Activated CD4-positive, alpha-beta T cell treated with anti-CD3 and anti-CD28 coated beads, Interleukin-2, amount 50 U/mL, for 24 hours (primary cell): Measurements from ENCODE around the gene GLI3.

Experiments used
- DNase-seq, 2 donors: peaks; one replicate each; pipeline ENCODE4 v3.0.0-alpha.2; 2020; ENCODE audit warnings: low read depth in 1 of 2, low spot score in 1 of 2

GLI3 gene

DNA sequence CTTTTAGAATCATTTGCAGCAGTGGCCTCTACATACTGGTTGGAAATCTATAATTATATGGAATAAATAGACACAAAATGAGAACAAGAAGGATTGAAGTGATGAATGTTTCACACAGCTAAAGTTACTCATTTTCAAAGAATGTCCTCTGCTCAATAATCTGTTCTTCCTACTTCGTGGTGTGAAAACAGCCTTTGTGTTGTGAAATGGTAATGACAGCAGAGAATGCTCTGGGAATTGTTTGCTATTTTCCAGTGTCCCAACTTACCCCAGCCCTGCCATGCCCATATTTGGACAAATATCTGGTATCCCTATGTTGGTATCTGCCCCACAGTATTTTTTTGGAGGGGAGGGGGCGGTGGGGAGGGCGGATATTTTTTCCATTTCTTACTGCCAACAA is 130.4 kb downstream of the GLI3 start:
- DNase-seq: no peak

DNA sequence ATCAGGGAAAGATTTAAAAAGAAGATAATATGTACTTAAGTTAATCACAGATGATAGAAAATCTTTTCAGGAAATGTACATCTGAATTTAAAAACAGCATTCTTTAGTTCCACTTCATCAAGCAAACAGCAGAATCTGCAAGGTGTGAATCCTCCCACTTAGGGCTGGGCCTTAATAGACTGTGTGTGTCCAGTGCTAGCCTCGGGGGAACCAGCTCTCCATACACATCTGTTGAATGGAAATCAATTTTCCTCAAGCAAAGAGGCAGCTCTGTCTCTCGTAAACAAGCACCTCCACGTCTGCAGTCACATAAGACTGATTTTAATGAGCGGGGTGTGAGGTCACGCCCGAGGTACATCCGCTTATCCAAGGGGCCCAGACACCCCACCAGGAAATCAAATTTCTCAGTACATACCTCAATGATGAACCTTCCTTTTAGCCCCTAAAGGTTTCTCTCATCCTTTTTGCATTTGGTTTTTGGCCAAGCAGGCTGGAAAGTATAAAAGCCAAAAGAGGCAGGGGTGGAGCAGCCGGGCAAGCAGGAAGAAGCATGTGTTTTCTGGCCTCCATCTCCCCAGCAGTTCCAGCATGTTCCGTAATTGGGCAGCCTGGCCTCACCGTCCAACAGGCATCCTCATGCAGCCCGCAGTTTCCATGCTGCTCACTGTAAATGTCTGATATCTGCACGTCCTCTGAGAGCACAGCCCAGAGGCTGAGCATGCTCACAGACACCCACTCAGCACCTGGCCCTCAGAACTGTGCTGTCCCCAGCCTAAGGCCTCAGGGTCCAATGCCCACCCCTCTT is 131.3 kb downstream of the GLI3 start:
- DNase-seq: no peak

GRCh38 chr7:42104694-42105093 is 132.3 kb downstream of the GLI3 start:
- DNase-seq: no peak

DNA sequence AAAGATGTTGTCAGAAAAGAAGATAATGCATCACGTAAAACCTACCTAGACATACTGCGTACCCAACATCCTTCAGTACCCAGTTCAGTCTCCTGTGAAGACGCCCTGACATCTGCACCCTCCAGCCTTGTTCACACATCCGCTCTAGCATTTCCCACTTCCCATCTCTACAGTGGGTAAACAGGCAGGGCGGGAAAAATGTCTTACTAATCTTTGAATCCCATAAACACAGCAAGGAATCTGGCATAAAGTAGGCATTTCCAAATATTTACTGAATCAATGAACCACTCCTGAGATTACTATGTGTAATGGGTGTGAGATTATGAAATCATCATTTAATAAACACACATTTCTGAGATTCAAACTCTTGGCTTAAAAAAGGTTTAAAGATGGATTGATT is 132.8 kb downstream of the GLI3 start:
- no peak for DNase-seq

- no peak for DNase-seq
Measured at GRCh38 chr7:42103456-42103855, 133.6 kb downstream of the GLI3 start.

- no peak for DNase-seq
Measured at GRCh38 chr7:42103020-42103419, 134.0 kb downstream of the GLI3 start.

GRCh38 chr7:42102301-42102700 is 134.7 kb downstream of the GLI3 start:
- no peak for DNase-seq

DNA sequence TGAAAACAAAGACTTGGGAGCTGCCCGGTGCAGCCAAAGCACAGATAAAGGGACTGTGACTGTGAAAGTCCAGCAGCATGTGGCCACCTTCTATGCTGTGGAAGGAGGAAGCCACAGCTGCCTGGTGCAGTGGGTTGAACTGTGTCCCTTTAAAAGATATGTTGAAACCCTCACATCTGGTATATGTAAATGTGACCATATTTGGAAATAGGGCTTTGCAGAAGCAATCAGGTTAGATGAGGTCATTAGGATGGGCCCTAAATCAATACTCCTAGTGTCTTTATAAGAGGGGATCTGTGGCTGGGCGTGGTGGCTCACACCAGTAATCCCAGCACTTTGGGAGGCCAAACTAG is 136.9 kb downstream of the GLI3 start:
- no peak for DNase-seq

DNA sequence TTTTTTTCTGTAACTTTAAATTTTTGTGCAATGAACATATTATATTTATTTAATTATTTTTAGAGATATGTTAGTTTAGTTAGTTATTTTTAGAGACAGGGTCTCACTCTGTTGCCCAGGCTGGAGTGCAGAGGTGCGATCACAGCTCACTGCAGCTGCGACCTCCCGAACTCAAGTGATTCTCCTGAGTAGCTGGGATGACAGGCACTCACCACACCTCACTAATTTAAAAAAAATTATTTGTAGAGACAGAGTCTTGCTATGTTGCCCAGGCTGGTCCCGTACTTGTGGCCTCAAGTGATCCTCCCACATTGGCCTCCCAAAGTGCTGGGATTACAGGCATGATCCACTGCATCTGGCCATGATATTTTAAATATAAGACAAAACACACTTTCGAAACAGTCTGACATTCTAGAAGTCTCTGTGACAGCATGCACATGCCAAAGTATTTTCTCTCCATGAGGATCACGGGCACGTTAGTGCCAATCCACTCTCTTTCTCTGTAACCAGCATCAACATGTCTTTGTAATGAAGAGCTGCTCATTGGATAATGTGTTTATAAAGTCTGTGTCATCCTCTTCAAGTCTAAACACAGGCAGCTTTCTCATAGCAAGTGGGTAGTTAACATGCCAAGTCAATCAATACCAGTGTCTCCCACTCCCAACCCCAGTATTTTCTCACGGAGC is 137.4 kb downstream of the GLI3 start:
- DNase-seq: no peak

GRCh38 chr7:42099066-42099465 is 137.9 kb downstream of the GLI3 start:
- no peak for DNase-seq

GRCh38 chr7:42097752-42098151 is 139.3 kb downstream of the GLI3 start:
- DNase-seq: no peak

GRCh38 chr7:42096681-42097561 is 140.1 kb downstream of the GLI3 start:
- no peak for DNase-seq

- DNase-seq: no peak
Measured at GRCh38 chr7:42096268-42096667, 140.7 kb downstream of the GLI3 start.

GRCh38 chr7:42095791-42096190 is 141.2 kb downstream of the GLI3 start:
- DNase-seq: no peak

GRCh38 chr7:42093349-42093905 is 143.6 kb downstream of the GLI3 start:
- DNase-seq: no peak

GRCh38 chr7:42091461-42092291 is 145.3 kb downstream of the GLI3 start:
- DNase-seq: no peak

- DNase-seq: no peak
Measured at GRCh38 chr7:42090806-42091205, 146.2 kb downstream of the GLI3 start.

DNA sequence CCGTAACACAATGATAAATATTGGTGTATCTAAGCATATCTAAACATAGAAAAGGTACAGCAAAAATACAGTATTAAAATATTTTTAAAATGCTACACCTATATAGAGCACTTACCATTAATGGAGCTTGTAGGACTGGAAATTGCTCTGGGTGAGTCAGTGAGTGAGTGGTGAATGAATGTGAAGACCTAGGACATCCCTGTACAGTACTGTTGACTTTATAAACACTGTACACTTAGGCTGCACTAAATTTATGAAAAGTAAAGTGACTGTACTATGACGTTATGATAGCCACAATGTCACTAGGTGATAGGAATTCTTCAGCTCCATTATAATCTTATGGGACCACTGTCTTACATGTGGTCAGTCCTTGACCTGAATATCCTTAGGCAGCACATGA is 147.0 kb downstream of the GLI3 start:
- DNase-seq: no peak

DNA sequence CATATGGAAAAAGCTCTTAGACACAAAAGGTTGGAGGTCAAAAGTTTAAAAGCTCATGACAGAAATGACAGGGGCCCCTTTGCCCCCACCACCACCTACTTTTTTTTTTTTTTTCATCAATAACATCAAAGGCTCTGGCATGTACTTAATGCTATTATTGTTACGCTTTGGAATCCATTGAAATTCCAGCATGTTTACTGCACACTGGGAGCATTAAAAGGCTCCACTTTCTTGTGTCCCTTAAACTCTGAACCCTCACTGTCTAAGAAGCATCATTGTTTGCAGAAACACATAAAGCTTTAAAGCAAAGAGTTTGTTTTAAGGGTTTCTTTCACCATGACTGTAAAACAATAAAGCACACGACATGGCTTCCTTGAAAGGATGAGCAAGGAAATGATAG is 149.4 kb downstream of the GLI3 start:
- no peak for DNase-seq

DNA sequence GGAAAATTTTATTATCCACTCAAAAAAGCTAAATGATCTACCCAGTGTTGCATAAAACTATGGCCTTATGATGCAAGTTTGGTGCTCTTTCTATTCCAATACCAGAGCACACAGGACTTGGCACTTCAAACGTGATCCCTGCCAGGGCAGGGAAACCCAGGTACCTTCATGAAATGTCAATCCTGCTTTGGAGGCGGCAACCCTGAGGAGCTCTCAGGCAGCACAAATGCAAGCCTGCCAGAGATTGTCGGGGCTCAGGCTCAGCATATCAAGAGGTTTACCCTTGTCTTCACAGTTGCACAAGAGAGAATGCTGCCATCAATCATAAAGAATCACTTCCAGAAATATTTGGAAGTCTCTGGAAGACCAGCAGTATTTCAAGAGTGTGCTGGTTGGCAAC is 151.5 kb downstream of the GLI3 start:
- DNase-seq: no peak

DNA sequence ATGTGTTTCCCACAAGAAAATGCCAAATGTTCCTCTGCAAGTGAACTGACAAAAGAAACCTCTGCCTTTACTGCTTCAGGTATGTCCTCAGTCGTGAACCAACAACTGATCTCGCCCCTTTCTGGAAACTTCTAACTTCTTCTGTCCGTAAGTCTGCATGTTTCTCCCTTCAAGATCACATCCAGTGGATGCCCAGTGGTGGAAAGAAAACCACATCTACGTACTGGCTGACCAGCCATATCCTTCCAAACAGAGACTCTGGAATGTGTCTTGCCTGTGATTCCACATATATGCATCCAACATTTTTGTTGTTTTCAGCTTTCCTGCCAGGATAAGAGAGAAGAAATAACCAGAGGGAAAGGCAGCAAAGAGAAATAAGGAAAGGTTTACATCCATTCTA is 152.7 kb downstream of the GLI3 start:
- DNase-seq: no peak
